CD14-positive monocyte (primary cell): ENCODE data around the gene IMP3. TPM values are rescaled to one million over a fixed set of nuclear protein-coding genes. Genes with fewer than 3 reads are reported as not detected.

Experiments used
- DNase-seq, 3 donors: peaks; one replicate each; pipeline ENCODE4 v3.0.0-alpha.2; 2011 to 2022
- H2AFZ ChIP-seq: 2 replicates; pipeline ENCODE4 v1.6.0; 2012; ENCODE audit warnings: mild to moderate bottlenecking, low read depth, low read length, inconsistent platforms; ENCODE audit not compliant: insufficient read depth, poor library complexity, severe bottlenecking
- H3K27ac ChIP-seq, 2 donors: 1 replicate in 1 of 2; 2 replicates in 1 of 2; pipeline ENCODE4 v1.5.1; 2012 to 2013; ENCODE audit warnings: low read length in 2 of 2, control low read depth in 1 of 2, inconsistent platforms in 1 of 2, low read depth in 1 of 2, mild to moderate bottlenecking in 1 of 2
- H3K27me3 ChIP-seq, 2 donors: one replicate each; pipeline versions ENCODE4 v1.6.0 to v1.6.1; 2011 to 2013; ENCODE audit warnings: low read length in 2 of 2; ENCODE audit not compliant: control insufficient read depth in 2 of 2, insufficient read depth in 2 of 2
- H3K36me3 ChIP-seq, 2 donors: replicated peaks in 1 of 2; 1 replicate in 1 of 2; 2 replicates in 1 of 2; pipeline versions ENCODE4 v1.5.1 to v1.6.1; 2012 to 2013; ENCODE audit warnings: low read length in 2 of 2, control low read depth in 1 of 2, inconsistent platforms in 1 of 2, mild to moderate bottlenecking in 1 of 2; ENCODE audit not compliant: insufficient read depth in 2 of 2, control insufficient read depth in 1 of 2
- H3K4me1 ChIP-seq, 2 donors: 1 replicate in 1 of 2; 2 replicates in 1 of 2; pipeline versions ENCODE4 v1.5.1 to v1.6.1; 2012 to 2013; ENCODE audit warnings: low read length in 2 of 2, control low read depth in 1 of 2, inconsistent platforms in 1 of 2, mild to moderate bottlenecking in 1 of 2, moderate library complexity in 1 of 2; ENCODE audit not compliant: insufficient read depth in 2 of 2, control insufficient read depth in 1 of 2
- H3K4me2 ChIP-seq: replicated peaks from 2 replicates; pipeline ENCODE3; 2012; ENCODE audit warnings: low read length, moderate library complexity, mild to moderate bottlenecking; ENCODE audit not compliant: poor library complexity, severe bottlenecking; ENCODE audit errors: extremely low read depth
- H3K4me3 ChIP-seq, 3 experiments: fragments of 200-600 bp in 1 of 3; sonication (generic) in 1 of 3; replicated peaks in 1 of 3; 1 replicate in 2 of 3; 2 replicates in 1 of 3; pipeline ENCODE4 v1.5.1; 2011 to 2013; ENCODE audit warnings: low read length in 3 of 3, mild to moderate bottlenecking in 3 of 3, control low read depth in 2 of 3, low read depth in 2 of 3, inconsistent platforms in 1 of 3, moderate library complexity in 1 of 3
- H3K79me2 ChIP-seq: 2 replicates; pipeline ENCODE4 v1.6.0; 2012; ENCODE audit warnings: mild to moderate bottlenecking, control low read depth, inconsistent platforms, low read length, moderate library complexity; ENCODE audit not compliant: insufficient read depth
- H3K9ac ChIP-seq: 2 replicates; pipeline ENCODE4 v1.6.0; 2017; ENCODE audit warnings: low read length, mild to moderate bottlenecking; ENCODE audit not compliant: insufficient read depth, poor library complexity, severe bottlenecking
- H3K9me3 ChIP-seq, 2 donors: replicated peaks in 1 of 2; 1 replicate in 1 of 2; 2 replicates in 1 of 2; pipeline versions ENCODE4 v1.5.1 to v1.6.1; 2012 to 2013; ENCODE audit warnings: low read length in 2 of 2, control low read depth in 1 of 2; ENCODE audit not compliant: control insufficient read depth in 1 of 2, insufficient read depth in 1 of 2
- H4K20me1 ChIP-seq: 2 replicates; pipeline ENCODE4 v1.6.0; 2012; ENCODE audit warnings: mild to moderate bottlenecking, low read length, control low read depth, moderate library complexity; ENCODE audit not compliant: insufficient read depth
- H3K27ac Mint-ChIP-seq, 7 donors: one replicate each; pipeline ENCODE4 v1.8.0; 2020; ENCODE audit warnings: mild to moderate bottlenecking in 7 of 7, mixed read lengths in 7 of 7, moderate library complexity in 6 of 7, inconsistent platforms in 2 of 7
- H3K27me3 Mint-ChIP-seq, 3 donors: one replicate each; pipeline ENCODE4 v1.8.0; 2021 to 2022; ENCODE audit warnings: low read depth in 3 of 3, mild to moderate bottlenecking in 3 of 3, mixed read lengths in 3 of 3, moderate library complexity in 3 of 3, inconsistent platforms in 1 of 3
- H3K36me3 Mint-ChIP-seq, 2 donors: one replicate each; pipeline ENCODE4 v1.8.0; 2020; ENCODE audit warnings: mixed read lengths in 2 of 2, inconsistent platforms in 1 of 2, mild to moderate bottlenecking in 1 of 2
- H3K4me1 Mint-ChIP-seq: one replicate; pipeline ENCODE4 v1.8.0; 2020; ENCODE audit warnings: mild to moderate bottlenecking, mixed read lengths
- H3K4me3 Mint-ChIP-seq, 2 donors: one replicate each; pipeline ENCODE4 v1.8.0; 2020; ENCODE audit warnings: mild to moderate bottlenecking in 2 of 2, mixed read lengths in 2 of 2, moderate library complexity in 1 of 2
- H3K9me3 Mint-ChIP-seq, 7 donors: one replicate each; pipeline ENCODE4 v1.8.0; 2020 to 2022; ENCODE audit warnings: mixed read lengths in 7 of 7, mild to moderate bottlenecking in 6 of 7, moderate library complexity in 6 of 7, inconsistent platforms in 2 of 7
- WGBS: methylation state at CpG from one replicate; pipeline ENCODE4 v1.1.5; 2013; ENCODE audit warnings: missing lambda C conversion rate; ENCODE audit not compliant: insufficient coverage; 5-methylcytosine and 5-hydroxymethylcytosine counted together
- intact Hi-C, 2 donors: fragments of 100-400 bp; cut with micrococcal nuclease; formaldehyde crosslinking; loops; one replicate each; pipeline versions ENCODE4 v1.15.0 to v1.15.1; 2023
- polyA plus RNA-seq, 3 donors: library from polyadenylated mRNA; depleted of rRNA in 1 of 3; unstranded in 2 of 3; stranded (reverse) in 1 of 3; fragments of 300-500 nt in 2 of 3; fragments of >200 nt in 1 of 3; fragmentation: Illumina TruSeq in 2 of 3; gene quantifications; 1 replicate in 2 of 3; 2 replicates in 1 of 3; pipeline ENCODE4 v1.2.3, GENCODE V29; 2012 to 2021
- TF ChIP-seq, protein P1 (sequence below): fragments of 200-600 bp; IDR thresholded peaks from one replicate; pipeline ENCODE4 v1.8.0; 2022; ENCODE audit warnings: antibody characterized with exemption, mild to moderate bottlenecking

The IMP3 gene
- polyA plus RNA-seq, 3 donors: 36.7 to 119 (median 99.3) TPM

DNA sequence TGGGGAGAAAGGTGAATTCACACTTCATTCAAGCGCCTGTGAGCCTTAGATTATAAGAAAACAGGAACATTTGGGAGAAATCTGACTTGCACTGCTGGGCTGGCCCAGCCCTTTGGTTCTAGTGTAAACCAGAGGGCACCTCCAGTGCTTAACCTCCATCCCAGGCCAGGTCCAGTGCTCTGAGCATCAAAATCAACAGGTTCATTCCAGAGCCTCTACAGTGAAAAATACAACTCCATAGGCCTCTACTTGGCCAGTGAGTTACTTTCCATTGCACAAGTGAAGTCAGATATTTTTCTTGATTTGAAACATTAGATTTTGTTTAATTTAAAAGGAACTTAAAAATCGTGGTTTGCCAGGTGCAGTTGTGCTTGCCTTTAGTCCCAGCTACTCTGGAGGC is 17.5 kb downstream of the IMP3 start:
- H3K9me3 Mint-ChIP-seq: no peaks in the 10 kb centered on the region
- H3K4me3 ChIP-seq: no peak overlapping the region
- H3K36me3 ChIP-seq: peaks cover 16 to 20% of the 10 kb centered on the region in 2 donors
- peaks cover 0 to 2% (median 2%) of the 10 kb centered on the region in 3 donors for H3K27me3 Mint-ChIP-seq
- H3K27me3 ChIP-seq: no peaks in the 10 kb centered on the region
- TF ChIP-seq, protein P1, sequence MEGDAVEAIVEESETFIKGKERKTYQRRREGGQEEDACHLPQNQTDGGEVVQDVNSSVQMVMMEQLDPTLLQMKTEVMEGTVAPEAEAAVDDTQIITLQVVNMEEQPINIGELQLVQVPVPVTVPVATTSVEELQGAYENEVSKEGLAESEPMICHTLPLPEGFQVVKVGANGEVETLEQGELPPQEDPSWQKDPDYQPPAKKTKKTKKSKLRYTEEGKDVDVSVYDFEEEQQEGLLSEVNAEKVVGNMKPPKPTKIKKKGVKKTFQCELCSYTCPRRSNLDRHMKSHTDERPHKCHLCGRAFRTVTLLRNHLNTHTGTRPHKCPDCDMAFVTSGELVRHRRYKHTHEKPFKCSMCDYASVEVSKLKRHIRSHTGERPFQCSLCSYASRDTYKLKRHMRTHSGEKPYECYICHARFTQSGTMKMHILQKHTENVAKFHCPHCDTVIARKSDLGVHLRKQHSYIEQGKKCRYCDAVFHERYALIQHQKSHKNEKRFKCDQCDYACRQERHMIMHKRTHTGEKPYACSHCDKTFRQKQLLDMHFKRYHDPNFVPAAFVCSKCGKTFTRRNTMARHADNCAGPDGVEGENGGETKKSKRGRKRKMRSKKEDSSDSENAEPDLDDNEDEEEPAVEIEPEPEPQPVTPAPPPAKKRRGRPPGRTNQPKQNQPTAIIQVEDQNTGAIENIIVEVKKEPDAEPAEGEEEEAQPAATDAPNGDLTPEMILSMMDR: no peak
- no peaks in the 10 kb centered on the region for H4K20me1 ChIP-seq
- H3K4me3 Mint-ChIP-seq: no peak overlapping the region
- peak overlapping the region in 1 of 2 donors; percentile 17 for H3K27ac ChIP-seq
- no peak overlapping the region for H3K9ac ChIP-seq
- peaks cover 46% of the 10 kb centered on the region for H3K4me1 Mint-ChIP-seq
- H2AFZ ChIP-seq: no peak overlapping the region
- intact Hi-C loops: no loop called here
- no peaks in the 10 kb centered on the region for H3K9me3 ChIP-seq
- H3K27ac Mint-ChIP-seq: peak overlapping the region in 3 of 7 donors; percentile 41 to 83 (median 60)
- DNase-seq: no peak
- peaks cover 32 to 41% of the 10 kb centered on the region in 2 donors for H3K4me1 ChIP-seq
- H3K79me2 ChIP-seq: peaks cover 14% of the 10 kb centered on the region
- no peak overlapping the region for H3K4me2 ChIP-seq
- 33% methylated on average over 1 of the region's 2 CpGs for WGBS
- peaks cover 13 to 18% of the 10 kb centered on the region in 2 donors for H3K36me3 Mint-ChIP-seq

DNA sequence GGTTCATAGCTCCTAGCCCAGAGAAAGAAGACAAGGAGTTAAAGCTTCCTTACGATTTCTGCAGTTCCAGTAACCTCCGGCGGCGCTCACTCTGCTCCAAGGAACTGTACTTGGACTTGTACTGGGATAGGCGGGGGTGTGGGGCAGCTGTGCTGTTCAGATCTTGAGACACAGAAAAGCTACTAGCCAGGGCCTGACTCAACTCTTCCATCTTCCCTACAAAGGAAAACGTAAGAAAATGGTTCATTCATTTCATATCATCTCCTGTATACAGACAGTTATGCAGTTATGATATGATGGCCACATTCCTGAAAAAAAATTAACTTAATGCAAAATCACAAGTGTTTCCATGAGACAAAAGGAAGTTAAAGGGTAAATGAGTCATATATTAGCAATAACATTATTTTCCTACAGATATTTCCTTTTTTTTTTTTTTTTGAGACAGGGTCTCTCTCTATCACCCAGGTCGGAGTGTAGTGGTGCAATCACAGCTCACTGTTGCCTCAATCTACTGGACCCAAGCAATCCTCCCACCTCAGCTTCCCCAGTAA is 19.1 kb downstream of the IMP3 start:
- Mint-ChIP-seq H3K27me3 (peaks cover 0 to 2% (median 2%) of the 10 kb centered on the region in 3 donors), H3K9me3 (no peaks in the 10 kb centered on the region), H3K27ac (peak overlapping the region; percentile 71 to 93 (median 87)), H3K36me3 (peaks cover 27 to 34% of the 10 kb centered on the region in 2 donors), H3K4me1 (peaks cover 32% of the 10 kb centered on the region), H3K4me3 (peak overlapping the region; percentile 60 to 79)
- H2AFZ ChIP-seq: peak overlapping the region; percentile 13
- no peak overlapping the region for H3K9ac ChIP-seq
- H4K20me1 ChIP-seq: no peaks in the 10 kb centered on the region
- 0% methylated on average over 1 of the region's 7 CpGs for WGBS
- peak overlapping the region in 1 of 2 donors; percentile 57 for H3K27ac ChIP-seq
- peaks cover 14% of the 10 kb centered on the region for H3K79me2 ChIP-seq
- intact Hi-C loops: no loop called here
- TF ChIP-seq, protein P1: no peak
- H3K9me3 ChIP-seq: no peaks in the 10 kb centered on the region
- no peaks in the 10 kb centered on the region for H3K27me3 ChIP-seq
- peak in 2 of 3 donors; percentile 62 to 67 for DNase-seq
- H3K36me3 ChIP-seq: peaks cover 30 to 36% of the 10 kb centered on the region in 2 donors
- peaks cover 19 to 25% of the 10 kb centered on the region in 2 donors for H3K4me1 ChIP-seq
- peak overlapping the region in 2 of 3 experiments; percentile 28 to 39 for H3K4me3 ChIP-seq
- peak overlapping the region; percentile 55 for H3K4me2 ChIP-seq
